SK-N-DZ (cell line): Measurements from ENCODE around the gene VPS33B.
A peak's percentile ranks its signal among the peaks of the same experiment; 100 is the strongest.

Experiments used
- DNase-seq: peaks from one replicate; pipeline ENCODE4 v3.0.0-alpha.2; 2015; ENCODE audit warnings: low spot score

VPS33B gene

DNA sequence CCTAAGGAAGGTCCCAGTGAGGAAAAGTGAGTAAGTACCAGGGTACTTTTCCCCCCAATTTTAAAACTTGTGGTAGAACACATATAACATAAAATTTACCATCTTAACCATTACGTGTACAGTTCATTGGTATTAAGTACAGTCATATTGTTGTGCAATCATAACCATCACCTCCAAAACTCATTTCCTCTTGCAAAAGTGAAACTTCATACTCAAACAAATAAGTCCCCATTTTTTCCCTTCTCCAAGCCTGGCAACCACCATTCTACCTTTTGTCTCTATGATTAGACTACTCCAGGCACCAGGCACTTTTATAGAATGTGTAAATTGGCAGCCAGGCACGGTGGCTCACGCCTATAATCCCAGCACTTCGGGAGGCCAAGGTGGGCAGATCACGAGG is 40.3 kb downstream of the VPS33B start:
- no peak for DNase-seq

DNA sequence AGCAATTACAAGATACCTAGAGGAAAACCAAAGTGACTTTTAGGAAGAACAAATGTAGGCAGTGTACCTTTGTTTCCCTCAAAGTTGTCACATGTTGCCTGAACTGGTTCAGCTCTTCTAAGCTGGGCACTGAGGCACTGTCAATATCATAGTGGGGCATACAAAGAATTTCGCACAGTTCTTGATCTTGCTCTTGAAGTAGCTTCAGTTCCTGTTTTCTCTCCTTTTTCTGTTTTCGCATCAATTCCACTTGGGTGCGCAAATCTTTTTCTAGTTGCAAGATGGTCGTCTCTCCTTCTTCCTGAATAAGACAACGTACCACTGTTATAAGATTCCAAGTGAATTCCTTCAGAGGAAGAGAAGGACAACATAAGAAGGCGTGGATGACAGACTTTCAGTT is 40.7 kb downstream of the VPS33B start:
- no peak for DNase-seq

DNA sequence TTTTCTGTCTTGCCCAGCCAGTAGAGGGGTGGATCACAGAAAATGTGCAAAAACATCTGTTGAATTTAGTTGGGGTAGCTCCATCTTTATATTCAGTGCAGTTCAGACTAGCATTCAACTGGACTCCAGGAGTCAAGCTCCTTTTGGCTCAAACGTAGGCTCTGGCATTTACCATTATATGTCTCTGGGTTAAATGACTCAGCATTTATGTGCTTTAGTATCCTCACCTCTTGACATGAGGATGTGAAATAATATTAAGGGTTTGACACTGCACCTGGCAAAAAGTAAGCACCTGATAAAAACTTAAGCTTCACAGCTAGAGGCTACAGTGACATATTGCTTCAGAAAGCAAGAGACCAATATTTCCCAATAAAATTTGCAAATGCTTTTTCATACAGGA is 42.8 kb downstream of the VPS33B start:
- no peak for DNase-seq

DNA sequence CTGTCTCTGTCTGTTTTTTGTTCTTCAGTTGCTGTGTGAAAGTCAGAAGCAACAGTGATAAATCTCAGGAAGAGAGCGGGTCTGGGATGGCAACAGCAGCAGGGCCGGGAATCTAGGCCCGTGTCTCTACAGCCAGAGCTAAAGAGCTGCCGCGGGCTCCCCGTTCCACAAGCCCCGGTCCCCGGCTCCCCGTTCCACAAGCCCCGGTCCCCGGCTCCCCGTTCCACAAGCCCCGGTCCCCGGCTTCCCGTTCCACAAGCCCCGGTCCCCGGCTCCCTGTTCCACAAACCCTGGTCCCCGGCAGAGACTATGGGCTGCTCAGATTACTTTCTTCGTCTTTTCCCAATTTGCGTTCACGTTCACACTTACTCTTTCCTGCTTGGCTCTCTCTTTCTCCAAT is 48.2 kb downstream of the VPS33B start:
- no peak for DNase-seq

DNA sequence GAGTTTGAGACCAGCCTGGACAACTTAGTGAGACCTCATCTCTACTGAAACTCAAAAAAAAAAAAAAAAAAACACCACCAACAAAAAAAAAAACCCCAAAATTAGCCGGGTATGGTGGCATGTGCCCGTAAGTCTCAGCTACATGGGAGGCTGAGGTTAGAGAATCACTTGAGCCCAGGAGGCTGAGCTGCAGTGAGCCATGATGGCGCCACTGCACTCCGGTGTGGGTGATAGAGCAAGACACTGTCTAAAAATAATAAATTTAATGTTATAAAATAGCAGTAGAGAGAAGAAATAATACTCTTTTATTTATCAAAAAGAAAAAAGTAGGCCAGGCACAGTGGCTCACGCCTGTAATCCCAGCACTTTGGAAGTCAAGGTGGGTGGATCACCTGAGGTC is 50.3 kb downstream of the VPS33B start:
- DNase-seq: no peak

DNA sequence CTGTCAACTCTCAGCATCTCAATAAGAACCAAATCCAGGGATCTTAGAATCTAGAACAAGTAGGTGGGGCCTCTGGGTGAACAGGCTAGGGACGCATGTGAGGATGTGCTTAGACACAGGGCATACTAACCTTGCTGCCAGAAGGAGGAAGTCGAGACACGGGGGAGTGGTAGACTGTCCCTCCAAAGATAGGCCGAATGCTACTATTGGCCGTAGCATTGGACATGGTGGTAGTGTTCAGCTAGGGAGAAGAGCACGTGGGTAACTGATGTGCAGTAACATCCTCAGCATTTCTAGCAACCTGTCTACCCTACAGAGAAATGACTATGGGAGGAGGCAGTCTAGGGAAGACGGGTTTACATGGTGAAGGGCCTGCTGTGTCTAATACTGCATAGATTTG is 52.1 kb downstream of the VPS33B start:
- no peak for DNase-seq

DNA sequence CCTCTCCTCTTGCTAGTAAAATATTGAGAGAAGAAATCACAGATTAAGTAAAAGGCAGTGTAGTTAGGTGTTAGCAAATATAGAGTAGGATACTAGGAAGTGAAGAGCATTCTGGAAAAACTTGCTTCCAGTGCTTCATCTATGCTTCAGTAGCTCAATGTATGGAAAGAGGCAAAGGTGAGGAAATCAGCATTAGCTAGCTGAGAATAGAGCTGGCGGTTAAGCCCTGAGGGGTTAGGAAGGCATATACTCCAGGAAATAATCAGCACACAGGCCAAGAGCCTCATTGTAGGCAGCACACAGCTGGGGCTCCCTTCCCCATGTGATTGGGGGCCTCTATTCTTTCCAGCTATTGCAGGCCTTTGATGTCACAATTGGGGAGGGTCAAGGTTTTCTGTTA is 54.0 kb downstream of the VPS33B start:
- no peak for DNase-seq

DNA sequence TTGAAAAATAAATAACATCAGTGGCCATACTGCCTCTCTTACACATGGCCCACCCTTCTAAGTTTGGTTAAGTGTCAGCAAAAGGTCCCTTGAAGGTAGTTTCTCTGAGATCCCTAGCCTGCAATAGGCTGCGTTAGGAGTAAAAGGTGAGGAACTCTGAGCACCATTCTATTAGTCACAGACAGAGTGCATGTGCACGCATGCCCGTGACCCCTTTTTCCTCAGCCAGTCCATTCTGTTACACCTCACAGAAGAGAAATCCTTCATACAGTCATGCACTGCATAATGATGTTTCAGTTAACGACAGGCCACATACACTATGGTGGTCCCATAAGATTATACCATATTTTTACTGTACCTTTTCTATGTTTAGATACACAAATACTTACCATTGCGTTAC is 55.2 kb downstream of the VPS33B start:
- DNase-seq: no peak

DNA sequence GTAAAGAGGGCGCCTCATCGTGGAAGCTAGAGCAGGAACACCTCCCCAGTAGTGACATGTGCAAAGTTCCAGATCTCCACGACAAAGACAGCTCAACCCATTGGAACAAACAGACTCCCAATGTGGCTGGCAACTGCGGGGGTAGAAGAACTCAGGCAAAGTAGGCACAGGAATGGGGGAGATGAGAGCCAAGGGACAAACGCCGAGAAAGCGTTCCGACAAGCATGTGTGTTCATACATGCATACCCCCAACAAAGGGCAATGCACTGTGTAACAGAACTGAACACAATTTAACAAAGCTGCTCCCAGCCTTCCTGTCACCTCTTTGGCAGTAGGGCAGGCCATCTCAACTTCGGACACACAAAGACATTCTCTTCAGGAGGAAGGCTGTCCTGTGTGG is 56.1 kb downstream of the VPS33B start:
- DNase-seq: no peak

DNA sequence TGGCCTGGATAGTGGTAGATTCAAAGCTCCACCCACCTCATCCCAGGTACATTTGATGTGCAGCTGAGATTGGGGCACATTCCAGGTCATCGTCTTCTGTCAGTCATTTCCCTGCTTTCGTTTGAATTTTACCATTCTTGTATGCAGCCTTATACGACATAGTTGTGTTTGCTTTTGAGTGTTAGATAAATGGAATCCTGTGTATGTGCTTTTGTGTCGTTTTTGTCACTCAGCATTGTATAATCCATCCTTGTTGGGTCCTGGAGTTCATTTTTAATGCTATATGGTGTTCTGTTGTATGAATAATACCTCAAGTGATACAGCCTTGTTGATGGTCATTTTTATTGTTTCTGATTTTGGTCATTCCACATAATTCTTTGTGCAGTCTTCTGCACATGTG is 60.4 kb downstream of the VPS33B start:
- DNase-seq: no peak

DNA sequence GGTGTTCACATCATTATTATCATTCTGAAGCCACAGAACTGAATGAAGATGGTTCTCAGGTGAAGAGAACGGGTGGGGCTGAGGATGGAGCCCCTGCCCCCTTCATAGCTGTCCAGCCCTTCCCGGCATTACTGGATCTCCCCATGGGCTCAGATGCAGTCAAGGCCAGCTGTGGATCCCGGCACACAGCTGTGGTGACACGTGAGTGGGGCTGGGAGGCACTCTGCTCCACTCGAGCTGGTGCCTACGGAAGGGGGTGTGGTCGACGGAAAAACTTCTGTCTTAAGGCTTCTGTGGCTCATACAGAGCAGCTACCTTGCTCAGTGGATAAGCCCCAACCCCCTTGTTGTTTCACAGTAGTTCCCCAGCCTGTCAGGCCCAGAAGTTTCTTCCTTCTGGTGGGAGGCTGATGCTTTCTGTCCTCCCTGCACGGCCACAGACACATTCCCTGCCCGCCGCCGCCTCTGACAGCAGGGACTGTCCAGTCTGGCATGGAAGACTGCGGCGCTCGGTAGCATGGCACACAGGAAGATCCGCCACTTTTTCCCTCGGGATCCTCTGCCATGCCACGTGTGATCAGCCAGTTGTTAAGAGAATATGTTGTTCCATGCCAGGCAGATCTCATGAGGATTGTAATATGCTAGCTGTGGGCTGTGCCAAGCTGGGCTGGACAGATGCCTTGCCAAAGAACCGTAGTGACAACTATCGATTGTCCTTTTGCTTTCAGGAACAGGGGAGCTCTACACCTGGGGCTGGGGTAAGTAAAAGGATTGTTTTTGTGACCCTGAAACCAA is 61.9 kb downstream of the VPS33B start:
- no peak for DNase-seq

DNA sequence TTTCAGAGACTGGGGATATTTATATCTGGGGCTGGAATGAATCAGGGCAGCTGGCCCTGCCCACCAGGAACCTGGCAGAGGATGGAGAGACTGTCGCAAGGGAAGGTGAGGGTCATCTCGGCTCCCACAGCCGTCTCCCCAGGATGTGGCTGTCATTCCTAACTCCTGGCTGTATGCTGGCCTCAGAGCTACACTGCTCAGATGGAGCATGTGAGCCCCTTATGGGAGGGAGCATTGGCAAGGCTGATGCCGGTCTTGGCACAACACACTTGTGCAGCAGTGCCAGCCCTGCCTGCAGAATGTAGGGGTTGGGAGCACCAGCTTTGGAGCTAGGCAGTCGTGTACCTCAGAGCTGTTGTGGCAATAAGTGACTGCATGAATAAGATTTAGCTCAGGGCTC is 62.5 kb downstream of the VPS33B start:
- no peak for DNase-seq

DNA sequence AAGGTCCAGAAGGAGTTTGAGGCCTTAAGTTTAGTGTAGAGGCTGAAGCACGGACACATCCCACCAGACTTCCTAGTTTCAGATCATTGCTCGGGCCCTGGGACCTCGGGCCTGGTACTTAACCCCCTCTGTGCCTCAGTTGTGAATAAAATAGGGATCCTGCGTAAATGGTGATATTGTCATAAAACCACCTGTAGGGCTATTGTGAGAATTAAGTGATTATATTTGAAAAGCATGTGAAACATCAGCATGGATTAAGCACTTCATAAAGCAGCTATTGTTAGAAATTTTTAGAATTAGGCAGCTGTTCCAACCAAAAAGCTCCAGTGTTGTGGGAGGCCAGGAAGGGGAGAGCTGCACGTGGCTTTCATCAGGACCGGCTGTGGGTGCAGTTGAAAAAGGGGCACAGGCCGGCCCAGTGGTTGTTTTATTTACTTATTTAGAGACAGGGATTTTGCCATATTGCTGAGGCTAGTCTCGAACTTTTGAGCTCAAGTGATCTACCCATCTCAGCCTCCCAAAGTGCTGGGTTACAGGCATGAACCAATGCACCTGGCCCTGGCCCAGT is 63.3 kb downstream of the VPS33B start:
- no peak for DNase-seq

DNA sequence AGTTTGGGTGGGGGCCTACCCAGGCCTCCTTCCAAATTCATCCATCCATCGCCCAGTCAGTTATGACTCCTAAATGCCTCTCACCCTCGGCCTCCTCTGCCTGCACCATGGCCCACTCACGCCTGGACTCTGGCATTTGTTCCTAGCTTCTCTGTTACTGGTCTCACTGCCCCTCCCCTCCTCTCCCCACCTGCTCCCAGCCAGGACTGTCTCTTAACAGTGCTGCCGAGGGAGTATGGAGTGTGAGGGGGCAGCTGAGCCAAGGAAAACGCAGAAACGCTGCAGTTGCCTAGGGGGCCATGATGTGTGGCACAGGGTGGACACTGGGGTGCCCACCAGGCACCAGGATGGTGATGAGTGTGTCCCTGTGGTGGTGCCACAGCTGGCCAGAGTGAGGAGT is 64.6 kb downstream of the VPS33B start:
- DNase-seq: no peak

DNA sequence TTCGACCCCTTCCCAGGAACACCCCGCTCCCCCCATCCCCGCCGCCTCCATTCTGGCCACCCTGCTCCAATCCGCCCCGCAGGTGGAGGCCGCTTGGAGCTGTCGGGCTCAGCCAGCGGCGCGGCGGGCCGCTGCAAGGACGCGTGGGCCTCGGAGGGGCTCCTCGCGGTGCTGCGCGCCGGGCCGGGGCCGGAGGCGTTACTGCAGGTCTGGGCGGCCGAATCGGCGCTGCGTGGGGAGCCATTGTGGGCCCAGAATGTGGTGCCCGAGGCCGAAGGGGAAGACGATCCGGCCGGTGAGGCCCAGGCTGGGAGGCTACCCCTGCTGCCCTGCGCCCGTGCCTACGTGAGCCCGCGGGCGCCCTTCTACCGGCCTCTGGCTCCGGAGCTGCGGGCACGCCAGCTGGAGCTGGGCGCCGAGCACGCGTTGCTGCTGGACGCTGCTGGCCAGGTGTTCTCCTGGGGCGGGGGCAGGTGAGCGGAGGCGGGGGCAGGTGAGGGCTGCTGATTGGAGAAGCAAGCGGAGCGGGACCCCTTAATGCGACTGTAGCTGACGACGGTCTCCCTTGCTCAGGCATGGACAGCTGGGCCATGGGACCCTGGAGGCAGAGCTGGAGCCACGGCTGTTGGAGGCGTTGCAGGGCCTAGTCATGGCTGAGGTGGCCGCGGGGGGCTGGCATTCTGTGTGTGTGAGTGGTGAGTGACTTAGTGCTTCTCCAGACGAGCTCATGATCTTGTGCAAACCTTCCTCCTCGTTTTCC is 65.2 kb downstream of the VPS33B start:
- DNase-seq: no peak

DNA sequence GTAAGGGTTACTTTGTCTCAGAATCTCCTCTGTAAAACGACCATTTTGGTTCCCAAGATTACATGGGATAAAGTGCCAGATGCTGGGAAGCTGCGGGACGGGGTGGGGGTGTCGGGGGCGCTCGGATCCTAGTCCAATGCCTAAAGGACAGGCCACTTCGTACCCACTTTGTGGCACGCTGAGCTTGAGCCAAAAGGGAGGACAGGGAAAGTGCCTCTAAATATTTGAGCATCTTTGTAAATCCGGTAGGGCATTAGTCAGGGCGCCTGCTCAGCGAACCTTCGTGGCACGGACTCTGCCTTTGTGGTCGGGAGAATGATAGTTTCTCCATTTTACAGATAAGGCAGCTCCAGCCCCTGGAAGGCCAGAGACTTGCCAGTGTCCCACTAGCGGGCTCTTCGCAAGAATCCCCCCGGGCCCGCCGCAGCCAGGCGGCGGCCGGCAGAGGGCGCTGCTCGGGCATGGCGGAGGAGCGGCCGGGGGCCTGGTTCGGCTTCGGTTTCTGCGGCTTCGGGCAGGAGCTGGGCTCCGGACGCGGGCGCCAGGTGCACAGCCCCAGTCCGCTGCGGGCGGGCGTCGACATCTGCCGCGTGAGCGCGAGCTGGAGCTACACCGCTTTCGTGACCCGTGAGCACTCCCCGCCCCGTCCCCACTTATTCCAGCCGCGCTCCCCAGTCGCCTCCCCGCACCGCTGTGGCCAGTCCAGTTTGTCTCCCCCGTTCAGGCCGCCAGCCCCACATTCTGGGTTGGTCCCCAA is 65.9 kb downstream of the VPS33B start:
- peak; percentile 32 for DNase-seq

DNA sequence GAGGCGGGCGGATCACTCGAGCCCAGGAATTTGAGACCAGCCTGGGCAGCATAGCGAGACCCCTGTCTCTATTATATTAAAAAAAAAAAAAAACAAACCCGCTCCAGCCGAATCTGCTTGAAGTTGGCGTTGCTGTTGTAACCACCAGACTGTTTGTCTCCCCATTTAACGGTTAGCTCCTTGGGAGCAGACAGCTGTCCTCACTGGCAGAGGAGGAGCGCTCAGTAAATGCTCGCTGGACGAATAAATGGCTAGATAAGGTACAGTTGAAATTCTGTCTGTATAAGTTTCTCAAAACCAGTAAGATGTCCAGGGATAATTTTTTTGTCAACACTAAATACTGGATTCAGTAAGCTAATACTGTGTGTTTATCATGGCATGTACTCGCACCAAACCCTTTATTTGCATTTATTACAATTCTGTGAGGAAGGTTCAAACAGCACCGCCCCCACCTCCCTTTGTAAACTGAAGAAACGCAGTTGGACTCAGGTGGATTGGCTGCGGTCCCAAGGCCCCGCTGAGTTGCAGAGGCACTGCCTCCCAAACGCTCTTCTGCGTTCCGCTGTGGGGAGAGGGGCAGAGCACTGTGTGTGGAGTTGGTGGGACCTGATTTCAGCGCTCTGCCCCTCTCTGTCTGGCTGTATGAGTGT is 66.6 kb downstream of the VPS33B start:
- DNase-seq: no peak

DNA sequence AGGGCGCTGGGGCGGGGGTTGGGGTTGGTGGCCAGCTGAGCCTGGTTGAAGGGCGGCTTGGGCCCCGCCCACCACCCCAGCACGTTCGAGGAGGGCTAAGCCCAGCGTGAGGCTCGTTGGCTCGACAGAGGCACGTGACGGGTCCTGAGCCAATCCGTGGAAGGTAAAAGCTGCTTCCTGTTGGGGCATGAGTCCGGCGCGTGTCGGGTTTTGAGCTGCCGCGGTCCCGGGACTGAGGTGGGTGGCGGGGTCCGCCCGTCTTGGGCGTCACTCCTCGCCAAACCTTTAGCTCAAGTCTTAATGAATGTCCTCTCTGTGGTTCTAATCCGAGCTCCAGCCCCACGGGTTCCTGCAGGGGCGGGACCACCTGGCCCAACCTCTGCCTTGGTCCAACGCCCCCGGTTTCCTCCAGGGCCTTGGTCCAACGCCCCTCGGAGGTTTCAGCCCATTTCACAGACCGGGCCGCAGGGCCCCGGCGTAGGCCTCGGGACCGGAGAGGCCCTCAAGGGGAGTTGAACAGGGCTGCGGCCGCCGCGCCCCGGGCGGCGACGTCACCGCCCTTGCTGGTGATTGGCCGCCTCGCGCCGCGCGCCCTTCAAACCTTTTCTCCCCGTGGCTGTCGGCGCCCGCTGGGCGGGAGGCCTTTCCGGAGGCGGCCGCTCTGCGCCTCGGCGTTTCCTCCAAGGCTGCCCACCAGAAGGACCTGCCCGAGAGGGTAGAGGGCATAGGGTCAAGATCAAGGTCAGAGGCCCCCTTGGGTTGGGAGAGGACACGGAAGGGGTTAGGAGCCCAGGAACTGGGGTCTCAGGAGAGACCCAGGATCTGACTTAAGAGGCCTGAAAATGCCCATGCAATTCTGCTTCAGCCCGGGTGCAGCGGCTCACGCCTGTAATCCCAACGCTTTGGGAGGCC is 67.4 kb downstream of the VPS33B start, which contains the start of gene RCCD1:
RCCD1 (plus strand) TSS at position 173 of the 912 bp plus-strand sequence. CDS start 1,851 bp downstream, outside the sequence.
- DNase-seq: peak; percentile 76

DNA sequence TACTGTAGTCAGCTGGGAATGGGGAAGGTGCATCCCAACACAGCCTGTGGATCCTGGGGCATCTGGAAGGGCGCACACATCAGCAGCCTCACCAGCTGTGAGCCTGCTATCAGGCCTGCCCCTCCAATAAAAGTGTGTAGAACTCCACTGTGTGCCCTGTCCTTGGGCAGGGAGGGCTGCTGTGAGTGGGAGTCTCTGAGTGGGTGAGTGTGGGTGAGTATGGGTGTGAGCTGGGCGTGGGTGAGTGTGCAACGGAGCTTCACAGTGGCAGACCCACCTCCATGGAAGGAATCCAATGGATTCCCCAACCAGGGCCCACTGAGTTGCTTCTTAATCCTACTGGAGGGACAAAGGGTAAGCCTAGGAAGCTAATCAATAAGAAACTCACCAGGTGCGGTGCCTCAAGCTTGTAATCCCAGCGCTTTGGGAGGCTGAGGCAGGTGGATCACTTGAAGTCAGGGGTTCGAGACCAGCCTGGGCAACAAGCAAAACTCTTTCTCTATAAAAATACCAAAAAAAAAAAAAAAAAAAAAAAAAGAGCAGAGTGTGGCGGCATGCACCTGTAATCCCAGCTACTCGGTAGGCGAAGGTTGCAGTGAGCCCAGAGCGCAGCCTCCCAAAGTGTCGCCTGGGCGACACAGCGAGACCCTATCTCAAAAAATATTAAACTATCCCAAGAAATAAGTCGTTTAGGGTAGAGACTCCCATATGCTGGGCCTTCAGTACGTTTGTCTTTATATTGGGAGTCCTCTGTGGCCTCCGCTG is 68.3 kb downstream of the VPS33B start:
- DNase-seq: no peak
